Transverse colon (tissue), 4 donors: ENCODE data around the gene PTGIS. TPM values are rescaled to one million over a fixed set of nuclear protein-coding genes. Genes with fewer than 3 reads are reported as not detected.
"Not testable (repeated sequence)": the region's sequence is repeated elsewhere in the genome, so short reads cannot be mapped to it uniquely, and the experiment has no call there.

Experiments
- DNase-seq: peaks from one replicate; pipeline ENCODE4 v3.0.0-alpha.2; 2019
- H3K27ac ChIP-seq, 4 donors: fragments of 200-600 bp; sonication (generic); 2 replicates each; pipeline ENCODE4 v1.5.1; 2016 to 2018; ENCODE audit warnings: inconsistent platforms in 4 of 4
- H3K27me3 ChIP-seq: fragments of 200-600 bp; sonication (generic); 2 replicates; pipeline ENCODE4 v1.5.1; 2017; ENCODE audit warnings: inconsistent platforms
- H3K36me3 ChIP-seq, 4 donors: fragments of 200-600 bp; sonication (generic); 2 replicates each; pipeline ENCODE4 v1.5.1; 2017 to 2019; ENCODE audit warnings: inconsistent platforms in 4 of 4
- H3K4me1 ChIP-seq, 4 donors: fragments of 200-600 bp; sonication (generic); 2 replicates each; pipeline ENCODE4 v1.5.1; 2017 to 2020; ENCODE audit warnings: inconsistent platforms in 4 of 4
- H3K4me3 ChIP-seq, 4 donors: fragments of 200-600 bp; sonication (generic); 1 replicate in 1 of 4; 2 replicates in 3 of 4; pipeline versions ENCODE4 v1.5.1 to v1.6.1; 2017 to 2019; ENCODE audit warnings: inconsistent platforms in 4 of 4
- H3K9me3 ChIP-seq, 2 donors: fragments of 200-600 bp; sonication (generic); 2 replicates each; pipeline ENCODE4 v1.5.1; 2017 to 2019; ENCODE audit warnings: inconsistent platforms in 2 of 2
- EP300 ChIP-seq: sonication (generic); formaldehyde crosslinking; IDR thresholded peaks from one replicate; pipeline ENCODE4 v1.6.1; 2017; ENCODE audit warnings: antibody characterized with exemption, low read depth
- POLR2A ChIP-seq: fragments of 450-650 bp; IDR thresholded peaks from one replicate; pipeline ENCODE4 v1.6.1; 2016; ENCODE audit warnings: antibody characterized with exemption, mild to moderate bottlenecking, moderate library complexity
- POLR2AphosphoS5 ChIP-seq, 3 donors: sonication (generic); formaldehyde crosslinking; IDR thresholded peaks; one replicate each; pipeline ENCODE4 v1.6.1; 2016; ENCODE audit warnings: antibody characterized with exemption in 3 of 3
- WGBS, 2 donors: methylation state at CpG; one replicate each; pipeline ENCODE4 v1.1.5; 2018; ENCODE audit warnings: low coverage in 1 of 2; 5-methylcytosine and 5-hydroxymethylcytosine counted together
- in situ Hi-C, 4 donors: fragments of 200-750 bp; cut with MboI; loops; one replicate each; pipeline versions ENCODE4 v1.15.0 to v1.15.1; 2017; ENCODE audit warnings: low sequenced_read_pairs in 3 of 4, low pct_ligation_motif_present in 1 of 4, low pct_unique_long_range_greater_than_20kb in 1 of 4
- intact Hi-C: fragments of 100-400 bp; cut with DNase I; formaldehyde crosslinking; loops from one replicate; pipeline ENCODE4 v1.15.1; 2023; ENCODE audit warnings: low total_unique reads
- total RNA-seq, 4 donors: library from RNA; depleted of rRNA; stranded (reverse); fragments of >200 nt; gene quantifications; one replicate each; pipeline ENCODE4 v1.1.0, GENCODE V29; 2016
- TF ChIP-seq, protein P1 (sequence below), 5 experiments: fragments of 200-600 bp in 3 of 5; fragments of 450-650 bp in 2 of 5; sonication (generic) in 3 of 5; IDR thresholded peaks; 1 replicate in 2 of 5; 2 replicates in 3 of 5; pipeline ENCODE4 v1.5.1; 2016 to 2017; ENCODE audit warnings: antibody characterized with exemption in 5 of 5, inconsistent platforms in 3 of 5, mild to moderate bottlenecking in 2 of 5, moderate library complexity in 1 of 5

The PTGIS gene
- total RNA-seq, 4 donors from 2014 or later: 9.4 to 22.3 (median 15.6) TPM

- WGBS, 2 donors: 69 to 73% methylated on average over 9 to 11 of the region's 11 CpGs
- Histone ChIP-seq H3K27ac (peak overlapping the region; percentile 30 to 87 (median 72)), H3K36me3 (no peaks in the 10 kb centered on the region), H3K4me3 (peak overlapping the region; percentile 29 to 43 (median 36)), H3K4me1 (peaks cover 0 to 10% (median 0%) of the 10 kb centered on the region in 4 donors), H3K27me3 (peaks cover 57% of the 10 kb centered on the region), H3K9me3 (no peaks in the 10 kb centered on the region)
- intact Hi-C loops (no loop called here), in situ Hi-C loops (no loop called here)
- no peak for DNase-seq
- TF ChIP-seq EP300 (no peak), POLR2A (no peak), POLR2AphosphoS5 (IDR thresholded peaks at IDR 0.05) (no peak)
- TF ChIP-seq, protein P1, sequence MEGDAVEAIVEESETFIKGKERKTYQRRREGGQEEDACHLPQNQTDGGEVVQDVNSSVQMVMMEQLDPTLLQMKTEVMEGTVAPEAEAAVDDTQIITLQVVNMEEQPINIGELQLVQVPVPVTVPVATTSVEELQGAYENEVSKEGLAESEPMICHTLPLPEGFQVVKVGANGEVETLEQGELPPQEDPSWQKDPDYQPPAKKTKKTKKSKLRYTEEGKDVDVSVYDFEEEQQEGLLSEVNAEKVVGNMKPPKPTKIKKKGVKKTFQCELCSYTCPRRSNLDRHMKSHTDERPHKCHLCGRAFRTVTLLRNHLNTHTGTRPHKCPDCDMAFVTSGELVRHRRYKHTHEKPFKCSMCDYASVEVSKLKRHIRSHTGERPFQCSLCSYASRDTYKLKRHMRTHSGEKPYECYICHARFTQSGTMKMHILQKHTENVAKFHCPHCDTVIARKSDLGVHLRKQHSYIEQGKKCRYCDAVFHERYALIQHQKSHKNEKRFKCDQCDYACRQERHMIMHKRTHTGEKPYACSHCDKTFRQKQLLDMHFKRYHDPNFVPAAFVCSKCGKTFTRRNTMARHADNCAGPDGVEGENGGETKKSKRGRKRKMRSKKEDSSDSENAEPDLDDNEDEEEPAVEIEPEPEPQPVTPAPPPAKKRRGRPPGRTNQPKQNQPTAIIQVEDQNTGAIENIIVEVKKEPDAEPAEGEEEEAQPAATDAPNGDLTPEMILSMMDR (IDR thresholded peaks at IDR 0.05): no peak
Observed at GRCh38 chr20:49566401-49567364, 1.3 kb downstream of the PTGIS start.

GRCh38 chr20:49564991-49565390, 2.9 kb downstream of the PTGIS start:
- peaks cover 0 to 11% (median 0%) of the 10 kb centered on the region in 4 donors for H3K4me1 ChIP-seq
- H3K36me3 ChIP-seq, H3K4me3 ChIP-seq, in situ Hi-C loops, DNase-seq, H3K9me3 ChIP-seq, intact Hi-C loops: not testable (repeated sequence)
- peaks cover 41% of the 10 kb centered on the region for H3K27me3 ChIP-seq
- H3K27ac ChIP-seq: peak overlapping the region in 1 of 4 donors; percentile 87
- 75 to 89% methylated on average over 8 to 12 of the region's 12 CpGs for WGBS, 2 donors

GRCh38 chr20:49563015-49563980, 4.6 kb downstream of the PTGIS start:
- Histone ChIP-seq H3K9me3 (no peaks in the 10 kb centered on the region), H3K27me3 (peaks cover 25% of the 10 kb centered on the region), H3K4me1 (peaks cover 0 to 11% (median 0%) of the 10 kb centered on the region in 4 donors), H3K36me3 (no peaks in the 10 kb centered on the region), H3K27ac (peak overlapping the region; percentile 48 to 87 (median 70)), H3K4me3 (no peak overlapping the region)
- in situ Hi-C loops (no loop called here), intact Hi-C loops (no loop called here)
- TF ChIP-seq EP300 (no peak), POLR2AphosphoS5 (IDR thresholded peaks at IDR 0.05) (no peak), POLR2A (no peak)
- TF ChIP-seq, protein P1 (IDR thresholded peaks at IDR 0.05): no peak
- 92 to 93% methylated on average over 3 to 6 of the region's 6 CpGs for WGBS, 2 donors
- no peak for DNase-seq

DNA sequence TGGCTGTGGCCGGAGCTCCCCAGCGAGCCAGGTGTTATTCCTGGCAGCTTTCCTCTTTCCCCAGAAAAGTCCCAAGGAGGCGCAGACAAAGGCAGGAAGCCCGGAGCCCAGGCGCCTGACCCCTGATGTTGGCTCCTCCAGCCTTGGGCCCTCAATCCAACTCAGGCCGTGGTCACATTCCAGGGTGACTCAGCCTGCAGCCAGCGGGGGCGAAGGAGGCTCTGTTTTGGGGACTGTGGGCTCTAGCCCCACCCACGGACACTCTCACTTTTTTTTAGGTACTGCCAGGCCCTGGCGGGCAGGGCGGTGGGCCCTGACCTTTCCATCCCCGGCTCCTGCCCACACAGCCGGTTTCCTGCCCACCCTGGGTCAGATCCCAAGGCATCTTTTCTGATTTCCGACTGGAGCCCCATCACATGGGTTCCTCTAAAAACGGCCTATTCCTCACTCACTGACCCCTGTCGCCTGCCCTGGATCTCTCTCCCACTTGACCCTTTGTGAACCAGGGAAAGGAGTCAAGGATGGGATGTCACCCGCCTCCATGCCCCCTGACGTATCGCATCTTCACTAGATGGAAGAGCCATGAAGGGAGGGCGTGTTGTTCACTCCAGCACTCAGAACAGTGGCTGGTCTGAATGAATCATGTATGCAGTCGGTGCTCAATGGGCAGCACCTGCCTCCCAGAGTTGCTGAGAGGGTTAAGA, 5.5 kb downstream of the PTGIS start:
- intact Hi-C loops (no loop called here), in situ Hi-C loops (no loop called here)
- no peak overlapping the region for H3K4me3 ChIP-seq
- peaks cover 24% of the 10 kb centered on the region for H3K27me3 ChIP-seq
- peak overlapping the region; percentile 48 to 87 (median 70) for H3K27ac ChIP-seq
- H3K36me3 ChIP-seq: no peaks in the 10 kb centered on the region
- TF ChIP-seq POLR2AphosphoS5 (IDR thresholded peaks at IDR 0.05) (peak; percentile 27 to 56 (median 38)), POLR2A (no peak)
- H3K4me1 ChIP-seq: peaks cover 0 to 7% (median 0%) of the 10 kb centered on the region in 4 donors
- H3K9me3 ChIP-seq: no peaks in the 10 kb centered on the region
- DNase-seq: peak; percentile 43
- WGBS, 2 donors: 63% methylated on average over 21 of the region's 21 CpGs; no CpG with 5 or more reads in 1 of the 2 donors
